ENCODE results near the gene HMGN1.
A peak's percentile ranks its signal among the peaks of the same experiment; 100 is the strongest.

HMGN1 gene

DNA sequence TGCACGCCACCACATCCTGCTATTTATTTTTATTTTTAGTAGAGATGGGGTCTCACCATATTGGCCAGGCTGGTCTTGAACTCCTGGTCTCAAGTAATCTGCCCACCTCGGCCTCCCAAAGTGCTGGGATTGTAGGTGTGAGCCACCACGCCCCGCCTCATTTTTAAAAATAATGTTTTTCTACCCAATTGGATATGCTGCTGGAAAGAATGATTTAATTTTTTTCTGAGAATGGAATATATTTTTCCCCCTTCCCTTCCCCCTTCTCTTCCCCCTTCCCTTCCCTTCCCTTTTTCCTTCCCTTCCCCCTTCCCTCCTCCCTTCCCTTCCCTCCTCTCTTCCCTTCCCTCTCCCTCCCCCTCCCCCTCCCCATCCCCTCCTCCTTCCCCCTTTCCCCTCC, 17.7 kb upstream of the HMGN1 start:
- no peak for DNase-seq

DNA sequence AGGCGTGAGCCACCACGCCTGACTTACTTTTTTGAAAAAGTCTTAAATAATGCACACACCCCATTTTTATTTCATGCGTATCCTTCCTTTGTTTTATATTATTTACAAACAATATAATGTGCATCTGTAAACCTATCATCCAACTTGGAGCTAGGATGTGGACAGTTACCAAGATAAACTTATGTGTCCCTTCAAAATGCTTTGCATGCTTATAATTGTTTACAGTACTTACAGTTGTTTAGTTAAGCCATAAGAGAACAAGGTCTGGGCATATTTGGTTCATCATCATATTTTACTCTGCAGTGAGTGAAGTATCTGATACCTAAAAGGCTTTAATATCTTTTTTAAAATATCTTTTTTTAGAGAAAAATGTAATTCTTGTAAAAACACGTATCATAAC, 16.1 kb upstream of the HMGN1 start:
- DNase-seq, result no peak

DNA sequence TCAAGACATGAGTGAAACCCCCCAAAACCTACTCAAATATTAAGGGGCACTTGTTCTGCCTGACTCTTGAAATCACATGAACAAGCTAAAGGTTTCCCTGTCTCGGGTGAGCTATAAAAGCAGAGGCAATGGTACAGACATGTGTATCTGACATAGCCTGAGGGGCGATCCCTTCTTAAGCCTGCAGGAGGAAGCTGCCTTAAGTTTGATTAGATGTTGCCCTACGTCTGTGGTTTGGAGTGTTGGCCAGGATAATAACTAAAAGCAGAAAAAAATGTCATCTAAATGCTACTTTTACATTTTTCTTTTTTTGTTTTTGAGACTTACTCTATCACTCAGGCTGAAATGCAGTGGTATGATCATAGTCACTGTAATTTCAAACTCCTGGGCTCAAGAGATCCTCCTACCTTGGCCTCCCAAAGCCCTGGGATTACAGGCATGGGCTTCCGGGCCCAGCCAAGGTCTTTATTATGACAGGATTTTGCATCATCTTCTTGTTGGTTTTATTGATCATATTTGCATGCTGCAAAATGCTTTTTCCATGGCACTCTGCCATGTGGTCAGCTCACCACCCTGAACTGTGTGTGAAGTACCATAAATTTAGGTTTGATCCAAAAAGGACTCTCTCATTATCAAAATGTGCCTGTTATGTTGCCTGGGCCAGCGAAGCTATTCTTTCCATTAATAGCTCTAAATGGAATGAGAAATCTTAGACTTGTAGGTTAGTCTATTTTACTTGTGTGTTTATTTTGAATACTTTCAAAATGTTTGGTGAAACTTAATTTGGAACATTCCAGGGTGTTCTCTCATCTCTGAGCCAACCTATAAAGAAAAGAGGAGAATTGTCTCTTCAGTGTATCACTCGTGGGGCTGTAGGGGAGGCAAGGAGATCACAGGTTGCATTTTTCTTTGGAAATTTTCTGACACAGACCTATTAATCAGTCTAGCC, 15.0 kb upstream of the HMGN1 start:
- DNase-seq, result no peak

DNA sequence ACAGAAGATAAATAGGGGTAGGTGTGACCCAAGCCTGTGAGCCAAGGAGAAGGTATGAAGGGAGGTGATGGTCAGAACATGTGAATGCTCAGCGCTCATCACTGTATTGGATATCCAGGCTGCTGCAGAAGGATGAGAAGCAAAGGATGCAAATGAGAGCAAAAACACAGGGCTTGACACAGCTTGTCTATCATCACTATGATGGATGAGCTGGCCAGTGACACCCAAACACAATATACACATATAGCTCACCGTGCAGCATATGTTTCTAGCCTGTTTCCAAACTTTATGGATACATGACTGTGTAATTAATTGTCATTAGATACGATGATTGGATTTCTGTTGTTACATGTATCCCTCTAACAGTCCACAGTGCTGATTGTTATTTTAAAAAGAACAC, 13.8 kb upstream of the HMGN1 start:
- DNase-seq, result no peak

DNA sequence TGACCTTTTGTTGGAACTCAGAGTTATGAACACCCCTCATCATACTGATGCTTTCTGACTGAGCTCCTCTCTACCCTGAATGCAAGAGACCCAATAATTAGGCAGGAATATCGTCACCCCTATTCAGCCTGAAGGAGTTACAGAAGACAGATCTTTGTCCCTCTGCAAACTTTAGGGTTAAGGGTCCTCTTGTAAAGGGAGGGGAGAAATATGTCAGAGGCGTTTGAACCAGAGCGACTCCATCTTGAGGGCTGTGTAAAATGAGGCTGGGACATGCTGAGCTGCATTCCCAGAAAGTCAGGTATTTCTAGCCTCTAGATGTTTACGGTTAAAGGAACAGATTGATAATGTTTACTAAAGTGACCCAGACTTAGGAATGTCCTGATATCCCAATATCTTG, 10.5 kb upstream of the HMGN1 start:
- no peak for DNase-seq

DNA sequence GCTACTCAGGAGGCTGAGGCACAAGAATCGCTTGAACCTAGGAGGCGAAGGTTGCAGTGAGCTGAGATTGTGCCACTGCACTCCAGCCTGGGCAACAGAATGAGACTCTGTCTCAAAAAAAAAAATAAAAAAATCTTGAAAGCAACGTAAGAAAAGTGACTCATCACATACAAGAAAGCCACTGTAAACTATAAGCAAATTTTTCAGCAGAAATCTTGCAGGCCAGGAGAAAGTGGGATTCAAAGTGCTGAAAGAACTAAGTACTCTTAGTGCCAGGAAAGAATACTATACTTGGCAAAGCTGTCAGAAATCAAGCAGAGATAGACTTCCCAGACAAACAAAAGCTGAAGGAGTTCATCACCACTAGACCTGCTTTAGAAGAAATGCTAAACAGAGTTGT, 4.4 kb upstream of the HMGN1 start:
- DNase-seq, result no peak

DNA sequence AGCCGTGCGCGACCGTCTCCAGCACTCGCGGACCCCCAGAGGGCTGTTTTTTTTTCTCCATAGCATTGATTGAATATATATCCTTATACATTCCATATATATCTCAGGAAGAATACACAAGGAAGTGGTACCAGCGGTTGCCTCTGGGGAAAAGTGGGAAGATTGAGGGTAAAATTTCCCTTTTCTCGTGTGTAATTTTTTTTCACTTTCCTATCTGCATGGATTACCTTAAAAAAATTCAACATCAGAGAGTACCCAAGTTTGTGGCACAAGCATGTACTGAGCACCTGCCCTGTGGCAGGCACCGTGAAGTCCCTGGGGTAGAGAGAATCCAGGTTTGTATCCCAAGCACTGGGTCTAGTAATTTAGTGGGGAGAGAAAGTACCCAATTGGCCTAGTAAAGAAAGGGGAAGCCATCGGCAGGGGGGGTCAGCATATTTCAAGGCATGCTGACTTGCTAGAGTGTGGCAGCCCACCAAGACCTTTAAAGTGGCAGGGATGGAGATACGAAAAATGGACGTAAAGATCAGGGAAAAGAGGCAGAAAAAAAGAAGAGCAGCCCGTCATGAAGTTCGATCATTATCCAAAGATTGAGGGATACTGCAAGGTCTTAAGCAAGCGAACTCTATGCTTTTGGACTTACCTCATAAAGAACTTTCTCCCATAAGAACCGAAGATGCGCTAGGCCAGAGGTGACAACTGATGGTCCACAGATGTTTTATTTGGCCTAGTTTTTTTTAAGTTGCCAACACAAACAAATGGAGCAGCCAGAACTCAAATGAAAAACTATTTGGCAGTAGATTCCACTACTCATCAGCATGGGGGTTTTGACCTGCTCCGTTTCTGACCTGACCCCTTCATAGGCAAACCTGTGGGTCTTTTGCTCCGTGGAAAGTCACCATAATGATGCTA, 1.5 kb upstream of the HMGN1 start:
- DNase-seq, result no peak

DNA sequence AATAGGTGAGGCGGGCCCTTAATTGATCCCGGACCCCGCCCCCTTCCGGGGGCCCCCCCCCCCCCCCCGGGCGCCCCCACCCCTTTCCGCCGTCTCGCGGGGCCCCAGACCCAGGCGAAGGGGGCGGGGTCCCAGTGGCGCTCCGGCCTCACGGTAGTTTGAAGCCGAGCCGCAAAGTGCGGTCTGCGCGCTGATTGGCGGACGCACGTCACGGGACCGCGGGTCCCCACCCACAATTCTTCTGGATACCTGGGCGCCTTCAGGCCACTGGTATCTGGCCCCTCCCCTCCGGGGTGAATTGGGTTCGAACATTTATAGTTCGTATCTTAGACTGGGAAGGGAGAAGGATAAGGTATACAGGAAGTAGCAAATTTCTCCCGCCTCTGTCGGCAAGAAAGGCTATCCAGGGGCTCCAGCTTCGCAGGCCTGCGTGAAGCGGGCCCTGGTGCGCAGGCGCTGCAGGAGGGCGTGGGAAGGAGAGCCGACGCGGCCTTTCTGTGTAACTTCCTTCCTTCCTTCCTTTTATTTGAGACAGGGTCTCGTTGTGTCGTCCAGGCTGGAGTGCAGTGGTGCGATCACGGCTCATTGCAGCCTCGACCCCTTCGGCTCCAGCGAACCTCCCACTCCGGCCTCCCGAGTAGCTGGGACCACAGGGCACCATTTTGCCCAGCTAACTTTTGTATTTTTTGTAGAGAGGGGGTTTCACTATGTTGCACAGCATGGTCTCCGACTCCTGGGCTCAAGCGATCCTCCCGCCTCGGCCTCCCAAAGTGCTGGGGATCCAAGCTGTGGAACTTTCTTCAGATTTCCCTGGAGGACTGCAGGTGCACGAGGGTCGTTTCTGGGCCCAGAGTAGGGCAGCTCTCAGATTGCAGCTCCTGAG, 564 bp upstream of the HMGN1 start:
- DNase-seq, result peak; percentile 93

DNA sequence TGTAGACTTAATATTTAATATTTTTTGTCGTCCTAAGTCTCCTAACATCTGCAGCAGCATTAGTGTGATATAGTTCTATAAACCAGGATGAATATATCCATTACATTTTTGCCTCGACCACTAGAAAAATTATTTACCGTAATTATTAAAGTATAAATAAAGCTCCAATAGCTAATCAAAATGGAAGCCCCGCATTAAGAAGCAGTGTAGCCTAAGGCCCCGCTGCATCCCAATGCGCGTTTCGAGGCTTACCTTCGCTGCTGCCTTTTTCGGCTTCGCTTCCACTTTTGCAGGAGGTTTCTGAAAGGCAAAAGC, 891 bp downstream of the HMGN1 start:
- peak; percentile 42 for DNase-seq

DNA sequence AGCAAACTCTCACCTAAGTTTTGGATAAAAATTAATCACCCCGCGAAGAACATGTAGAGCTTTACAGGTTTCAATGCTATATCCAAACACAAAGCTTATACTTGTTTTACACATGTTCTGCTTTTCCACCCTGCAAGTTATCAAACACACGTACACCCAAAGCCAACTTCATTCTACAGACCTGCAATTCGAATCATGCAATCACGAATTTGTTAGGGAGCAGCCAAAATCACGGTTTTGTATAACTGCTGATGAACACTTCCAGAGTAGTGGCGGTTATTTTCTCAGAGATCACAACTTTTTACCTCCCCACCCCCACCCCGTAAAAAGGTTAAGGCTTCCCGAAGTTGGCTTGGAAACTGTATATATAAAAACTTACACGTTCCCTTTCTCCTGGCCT, 1.4 kb downstream of the HMGN1 start:
- no peak for DNase-seq

DNA sequence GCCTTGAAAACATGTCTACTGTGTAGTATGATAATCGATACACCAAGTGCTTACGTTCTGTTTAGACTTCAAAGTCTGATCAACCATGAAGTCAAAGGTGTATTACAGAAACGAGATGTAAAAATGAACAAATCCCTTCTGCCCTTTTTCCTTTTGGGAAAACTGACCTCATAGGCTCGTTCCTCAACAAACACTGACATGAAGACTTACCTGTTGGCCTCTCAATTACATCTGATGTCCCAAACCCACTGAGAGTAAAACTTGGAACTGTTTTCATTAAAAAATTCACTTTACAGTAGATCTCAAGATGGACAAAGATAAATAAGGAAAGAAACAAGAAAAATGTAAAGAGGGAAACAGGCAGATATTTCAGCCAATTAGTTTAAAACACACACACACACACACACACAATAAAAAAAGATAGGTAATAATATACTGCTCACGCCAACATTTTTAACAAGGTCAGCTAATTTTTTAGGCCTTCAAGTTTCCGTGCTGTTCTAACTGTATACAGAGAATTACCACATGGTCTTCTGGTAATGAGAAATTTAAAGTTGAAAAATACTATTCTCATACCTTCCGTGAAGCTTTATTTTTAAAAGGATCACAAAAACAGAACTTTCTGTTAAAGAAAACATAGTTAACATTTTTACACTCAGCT, 2.1 kb downstream of the HMGN1 start:
- no peak for DNase-seq

DNA sequence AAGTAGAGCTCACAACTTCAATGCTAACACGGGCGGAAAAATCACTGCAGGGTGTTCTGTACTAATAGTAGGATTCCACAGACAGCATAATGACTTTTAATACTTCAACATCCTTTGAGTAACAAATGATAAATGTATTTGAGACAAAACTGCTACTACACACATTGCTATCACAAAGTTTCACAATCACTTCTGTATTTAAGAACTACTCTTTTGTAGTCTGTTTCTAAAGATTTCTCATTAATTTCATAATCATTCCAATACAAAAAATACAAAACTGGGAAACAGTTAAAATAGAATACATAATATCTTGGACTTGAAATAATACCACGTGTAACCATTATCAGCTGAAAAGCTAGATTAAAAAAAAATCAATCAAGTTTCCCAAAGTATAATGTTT, 2.7 kb downstream of the HMGN1 start:
- DNase-seq, result no peak

DNA sequence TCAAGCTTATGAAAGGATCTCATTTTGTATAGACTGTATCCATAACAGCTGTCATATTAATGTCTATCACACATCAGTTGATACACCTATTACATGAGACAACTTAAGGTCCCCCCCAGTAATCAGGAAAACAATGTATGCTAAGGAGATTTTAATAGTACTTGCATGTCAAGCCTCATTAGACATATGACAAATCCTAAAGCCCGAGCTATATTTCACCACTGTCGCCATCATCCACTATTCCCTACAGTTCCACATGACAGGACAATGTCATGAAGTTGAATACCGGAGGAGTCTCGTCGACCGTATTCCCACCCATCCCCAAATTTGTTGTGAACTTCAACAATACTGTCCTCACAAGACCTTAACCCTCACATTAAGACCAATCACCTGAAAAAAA, 3.4 kb downstream of the HMGN1 start:
- DNase-seq, result no peak

DNA sequence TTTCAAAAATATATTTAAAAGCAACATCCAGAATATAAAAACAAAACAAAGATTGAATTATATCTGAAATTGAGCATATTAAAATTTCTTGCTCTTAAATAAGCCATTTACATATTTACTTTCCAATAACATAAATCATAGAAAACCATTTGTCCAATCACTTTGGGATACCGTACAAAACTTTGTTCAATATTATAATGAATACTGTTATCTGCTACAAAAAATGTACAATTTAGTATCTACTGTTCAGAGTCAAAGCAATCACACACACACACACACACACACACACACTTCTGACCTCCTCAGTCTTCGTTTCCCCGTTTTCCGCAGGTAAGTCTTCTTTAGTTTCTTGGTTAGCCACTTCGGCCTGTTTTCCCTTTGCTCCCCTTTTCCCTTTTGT, 4.0 kb downstream of the HMGN1 start:
- no peak for DNase-seq

DNA sequence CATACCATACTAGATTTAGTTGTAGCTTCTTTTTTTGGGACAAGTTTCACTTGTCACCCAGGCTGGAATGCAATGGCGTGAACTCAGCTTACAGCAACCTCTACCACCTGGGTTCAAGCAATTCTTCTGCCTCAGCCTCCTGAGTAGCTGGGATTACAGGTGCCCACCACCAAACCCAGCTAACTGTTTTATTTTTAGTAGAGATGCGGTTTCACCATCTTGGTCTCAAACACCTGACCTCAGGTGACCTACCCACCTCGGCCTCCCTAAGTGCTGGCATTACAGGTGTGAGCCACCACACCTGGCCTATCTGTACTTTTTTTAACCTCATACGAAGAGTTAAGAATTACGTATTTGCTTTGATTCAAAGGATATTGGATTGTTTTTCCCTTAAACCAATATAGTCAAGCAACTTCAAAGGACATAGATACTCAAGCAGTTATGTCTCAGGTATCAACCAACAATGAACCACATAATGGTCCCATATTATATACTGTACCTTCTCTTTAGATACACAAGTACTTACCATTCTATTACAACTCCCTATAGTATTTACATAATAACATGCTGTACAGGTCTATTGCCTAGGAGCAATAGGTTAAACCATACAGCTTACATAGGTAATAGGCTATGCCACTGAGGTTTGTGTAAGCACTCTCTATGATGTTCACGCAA, 7.5 kb downstream of the HMGN1 start:
- no peak for DNase-seq

DNA sequence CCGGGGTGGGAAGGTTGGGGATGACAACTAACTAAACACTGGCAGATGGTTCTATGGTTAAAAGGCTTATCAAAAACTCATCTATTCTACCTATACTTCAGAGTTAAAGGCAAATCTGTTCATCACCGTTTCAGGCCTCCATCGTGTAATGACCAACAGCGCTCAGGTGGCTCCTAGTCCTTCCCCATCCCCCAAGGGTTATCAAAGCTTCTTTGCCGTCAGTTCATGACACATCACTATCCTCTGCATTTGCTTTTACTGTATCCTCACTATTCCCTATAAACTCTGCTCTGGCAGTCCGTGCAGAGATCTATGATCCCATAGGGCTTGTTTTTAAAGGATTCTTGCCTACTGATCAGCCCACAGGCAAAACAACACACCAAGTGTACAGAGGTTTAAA, 8.2 kb downstream of the HMGN1 start:
- DNase-seq, result no peak

DNA sequence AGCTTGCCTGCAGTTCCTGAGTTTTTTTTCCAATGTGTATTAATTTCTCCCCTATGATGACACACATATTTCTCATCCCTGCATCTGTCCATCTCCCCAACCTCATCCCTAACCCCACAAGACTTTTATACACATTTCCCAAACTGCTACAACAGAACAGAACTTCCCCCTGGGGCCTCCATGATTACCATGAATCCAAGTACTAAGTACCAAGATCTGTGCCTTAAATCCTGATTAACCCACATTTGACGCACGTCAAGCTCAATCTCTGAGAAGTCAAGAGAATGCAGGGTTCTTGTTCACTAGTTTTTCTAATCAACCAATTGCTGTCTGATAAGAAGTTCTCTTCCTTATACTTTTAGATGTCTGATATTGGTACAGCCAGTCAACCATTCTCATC, 9.7 kb downstream of the HMGN1 start:
- no peak for DNase-seq

DNA sequence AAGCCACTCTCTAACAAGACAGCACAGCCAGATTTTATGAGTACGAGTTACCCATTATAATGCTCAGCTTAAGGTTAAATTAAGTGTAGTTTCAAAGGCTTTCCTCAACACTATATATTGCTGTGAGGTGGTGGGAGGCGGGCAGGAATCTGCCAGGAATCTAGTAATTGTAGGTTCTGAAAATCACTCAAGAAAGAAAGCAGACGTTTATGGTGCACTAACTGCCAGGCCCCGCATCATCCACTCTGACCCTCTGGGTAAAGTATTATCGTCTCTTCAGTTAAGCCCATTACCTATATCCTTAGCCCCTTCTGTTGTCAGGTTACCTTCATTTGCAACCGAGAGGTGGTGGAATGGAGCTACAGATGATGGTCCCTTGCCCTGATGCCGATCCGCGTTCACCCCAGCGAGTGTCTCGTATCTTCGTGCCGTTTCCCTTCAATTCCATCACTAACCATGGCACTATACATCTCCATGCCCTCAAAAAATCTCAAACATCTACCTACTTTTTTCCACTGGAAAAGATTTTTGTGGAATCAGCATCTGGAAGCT, 12.4 kb downstream of the HMGN1 start:
- no peak for DNase-seq

DNA sequence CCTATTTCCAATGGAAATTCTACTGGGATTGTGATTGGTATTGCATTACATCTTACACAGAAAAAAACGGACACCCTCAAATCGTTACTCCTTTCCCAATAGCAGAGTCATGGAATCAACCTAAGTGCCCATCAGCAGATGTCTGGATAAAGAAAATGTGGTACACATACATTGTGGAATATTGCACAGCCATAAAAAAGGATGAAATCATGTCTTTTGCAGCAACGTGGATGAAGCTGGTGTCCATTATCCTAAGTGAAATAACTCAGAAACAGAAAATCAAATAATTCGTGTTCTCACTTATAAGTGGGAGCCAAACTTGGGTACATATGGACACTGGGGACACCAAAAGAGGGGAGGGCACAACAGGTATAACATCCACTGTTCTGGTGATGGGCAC, 14.3 kb downstream of the HMGN1 start:
- no peak for DNase-seq

DNA sequence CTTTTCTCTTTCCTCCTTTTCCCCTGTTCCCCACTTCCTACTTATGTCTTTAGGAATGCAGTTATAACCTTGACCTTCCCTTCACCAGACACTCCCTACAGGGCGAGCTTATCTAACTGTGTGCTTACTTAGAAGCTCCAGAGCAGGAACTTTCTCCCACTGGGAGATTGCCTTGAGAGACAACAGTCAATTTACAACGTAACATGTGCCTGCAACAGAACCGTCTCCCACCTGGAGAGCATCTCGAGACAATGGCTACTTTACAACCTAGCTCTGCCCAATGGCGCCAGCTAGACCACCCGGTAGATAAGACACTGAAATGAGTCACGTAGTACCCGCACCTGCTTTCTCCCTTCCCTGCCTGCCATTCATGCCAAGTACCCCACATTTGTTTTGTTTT, 16.7 kb downstream of the HMGN1 start:
- no peak for DNase-seq

DNA sequence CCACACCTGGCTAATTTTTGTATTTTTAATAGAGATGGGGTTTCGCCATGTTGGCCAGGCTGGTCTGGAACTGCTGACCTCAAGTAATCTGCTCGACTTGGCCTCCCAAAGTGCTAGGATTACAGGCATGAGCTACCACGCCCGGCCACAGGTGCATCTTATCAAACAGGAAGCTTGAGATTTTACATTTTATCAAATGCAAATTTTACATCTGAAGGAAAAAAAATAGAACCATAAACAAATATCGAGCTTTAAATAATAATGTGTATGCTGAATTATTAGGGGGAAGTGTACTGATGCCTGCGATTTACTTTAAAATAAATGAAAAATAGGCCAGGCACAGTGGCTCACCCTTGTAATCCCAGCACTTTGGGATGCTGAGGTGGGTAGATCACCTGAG, 18.9 kb downstream of the HMGN1 start:
- DNase-seq, result no peak

DNA sequence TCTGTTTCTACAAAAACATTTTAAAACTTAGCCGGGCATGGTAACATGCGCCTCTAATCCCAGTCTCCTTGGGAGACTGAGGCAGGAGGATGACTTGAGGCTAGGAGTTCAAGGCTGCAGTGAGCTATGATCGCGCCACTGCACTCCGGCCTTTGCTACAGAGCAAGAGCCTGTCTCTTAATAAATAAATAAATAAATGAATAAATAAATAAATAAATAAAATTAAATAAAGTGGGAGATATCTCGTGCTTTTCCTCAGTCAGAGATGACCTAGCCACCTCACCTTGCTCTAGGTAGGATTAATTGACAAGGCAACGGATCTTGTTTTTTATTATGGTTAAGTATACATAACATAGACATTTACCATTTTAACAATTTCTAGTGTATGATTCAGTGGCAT, 21.2 kb downstream of the HMGN1 start:
- no peak for DNase-seq

All from NCI-H2029 treated with DMSO at 0.1 percent for 48 hours (cell line).